HepG2 (cell line): ENCODE measurements around the gene PNN. TPM values are rescaled to one million over a fixed set of nuclear protein-coding genes. Genes with fewer than 3 reads are reported as not detected.

Experiments used
- ARHGAP35 ChIP-seq: sonication (generic); formaldehyde crosslinking; IDR thresholded peaks from 2 replicates; pipeline ENCODE4 v1.9.0; 2022; ENCODE audit warnings: mild to moderate bottlenecking, inconsistent platforms, moderate library complexity, missing genetic modification reagents, borderline replicate concordance
- BRD4 ChIP-seq: sonication (generic); formaldehyde crosslinking; IDR thresholded peaks from 2 replicates; pipeline ENCODE4 v1.4.0; 2020; ENCODE audit warnings: missing genetic modification reagents
- ELF4 ChIP-seq: sonication (generic); formaldehyde crosslinking; IDR thresholded peaks from 2 replicates; pipeline ENCODE4 v1.5.0; 2020; ENCODE audit warnings: missing genetic modification reagents, mild to moderate bottlenecking, moderate library complexity, borderline replicate concordance
- ERF ChIP-seq: IDR thresholded peaks from 2 replicates; pipeline ENCODE4 v1.6.1; 2018; ENCODE audit warnings: missing biosample characterization, missing genetic modification reagents
- HNRNPL ChIP-seq: fragments of 200-400 bp; formaldehyde crosslinking; IDR thresholded peaks from 2 replicates; pipeline ENCODE4 v1.6.1; 2017; ENCODE audit warnings: mild to moderate bottlenecking, low read depth, low read length
- MED13 ChIP-seq: sonication (generic); formaldehyde crosslinking; IDR thresholded peaks from 2 replicates; pipeline ENCODE4 v1.5.0; 2020; ENCODE audit warnings: missing genetic modification reagents
- NFAT5 ChIP-seq: sonication (generic); formaldehyde crosslinking; IDR thresholded peaks from 2 replicates; pipeline ENCODE4 v1.4.0; 2020; ENCODE audit warnings: missing genetic modification reagents
- SOX6 ChIP-seq, 2 experiments: fragments of 450-650 bp in 1 of 2; sonication (generic) in 1 of 2; formaldehyde crosslinking in 1 of 2; IDR thresholded peaks; 2 replicates each; pipeline versions ENCODE4 v1.4.0 to v1.6.1; 2017 to 2020; ENCODE audit warnings: antibody characterized with exemption in 1 of 2, mild to moderate bottlenecking in 1 of 2, missing genetic modification reagents in 1 of 2
- SRSF4 ChIP-seq: fragments of 200-400 bp; formaldehyde crosslinking; IDR thresholded peaks from one replicate; pipeline ENCODE4 v1.6.1; 2018; ENCODE audit warnings: mild to moderate bottlenecking, low read depth, low read length, moderate library complexity; ENCODE audit not compliant: poor library complexity, severe bottlenecking
- SSRP1 ChIP-seq: IDR thresholded peaks from 2 replicates; pipeline ENCODE4 v1.6.1; 2016; ENCODE audit warnings: control low read depth
- TFAP4 ChIP-seq: sonication (generic); IDR thresholded peaks from 2 replicates; pipeline ENCODE4 v1.6.1; 2016; ENCODE audit warnings: low read depth, borderline replicate concordance
- TGIF2 ChIP-seq: IDR thresholded peaks from 2 replicates; pipeline ENCODE4 v1.6.1; 2016; ENCODE audit warnings: control low read depth, missing compliant biosample characterization
- ZC3H13 ChIP-seq: sonication (generic); formaldehyde crosslinking; IDR thresholded peaks from 2 replicates; pipeline ENCODE4 v1.8.1; 2023; ENCODE audit warnings: mild to moderate bottlenecking, missing genetic modification reagents, moderate library complexity
- ZNF180 ChIP-seq: sonication (generic); formaldehyde crosslinking; IDR thresholded peaks from 2 replicates; pipeline ENCODE4 v1.4.0; 2020; ENCODE audit warnings: low read depth, missing genetic modification reagents, borderline replicate concordance
- ZNF230 ChIP-seq: sonication (generic); formaldehyde crosslinking; IDR thresholded peaks from 2 replicates; pipeline ENCODE4 v1.4.0; 2020; ENCODE audit warnings: mild to moderate bottlenecking, missing genetic modification reagents
- ZNF430 ChIP-seq: sonication (generic); formaldehyde crosslinking; IDR thresholded peaks from 2 replicates; pipeline ENCODE4 v1.9.0; 2021; ENCODE audit warnings: mild to moderate bottlenecking, missing genetic modification reagents
- ZNF574 ChIP-seq: sonication (generic); formaldehyde crosslinking; IDR thresholded peaks from 2 replicates; pipeline ENCODE4 v1.4.0; 2020; ENCODE audit warnings: missing genetic modification reagents
- ZNF607 ChIP-seq: sonication (generic); formaldehyde crosslinking; IDR thresholded peaks from 2 replicates; pipeline ENCODE4 v1.5.1; 2020; ENCODE audit warnings: missing genetic modification reagents, mild to moderate bottlenecking, borderline replicate concordance
- ZNF614 ChIP-seq: IDR thresholded peaks from 2 replicates; pipeline ENCODE4 v1.6.1; 2018; ENCODE audit warnings: missing biosample characterization, missing genetic modification reagents, inconsistent platforms, borderline replicate concordance
- ZNF780A ChIP-seq: sonication (generic); formaldehyde crosslinking; IDR thresholded peaks from 2 replicates; pipeline ENCODE4 v1.8.0; 2022; ENCODE audit warnings: mild to moderate bottlenecking, missing genetic modification reagents, moderate library complexity
- polyA plus RNA-seq, 8 experiments: library from polyadenylated mRNA; depleted of rRNA in 3 of 8; stranded (reverse) in 7 of 8; unstranded in 1 of 8; fragments of >200 nt; fragmentation: Illumina TruSeq in 4 of 8; extraction: Trizol in 4 of 8; gene quantifications; 2 replicates each; pipeline versions ENCODE4 v1.2.1 to v1.2.3, GENCODE V29; 2011 to 2016; ENCODE audit warnings: low read depth in 4 of 8, missing spikeins in 1 of 8, mixed read lengths in 1 of 8; ENCODE audit not compliant: insufficient read depth in 1 of 8
- total RNA-seq, 5 experiments: library from RNA; depleted of rRNA; stranded (reverse); fragments of >200 nt; fragmentation: Illumina TruSeq; extraction: Trizol; gene quantifications; 2 replicates each; pipeline ENCODE4 v1.2.3, GENCODE V29; 2016; ENCODE audit warnings: low read depth in 1 of 5

PNN gene
- total and polyA plus RNA-seq, 2 of the 13 experiments (the other 11 are each of a cell fraction or from before 2014, with no cell fraction given): 58.0 to 214 TPM

- TF ChIP-seq ZNF607 (CRISPR knock-in tag): peak; percentile 95
- TF ChIP-seq MED13 (CRISPR knock-in tag): peak; percentile 77; the same call in 1 of the 2 replicates
- TF ChIP-seq ZNF574: peak; percentile 98
- peak; percentile 90 for TF ChIP-seq TGIF2 (CRISPR knock-in tag)
- TF ChIP-seq ZNF614: peak; percentile 94
- TF ChIP-seq ZNF430: peak; percentile 97
- peak; percentile 83 for TF ChIP-seq SSRP1 (CRISPR knock-in tag)
- TF ChIP-seq ZNF230 (CRISPR knock-in tag): peak; percentile 87
- peak; percentile 67 for TF ChIP-seq TFAP4
- peak; percentile 91 for TF ChIP-seq ARHGAP35 (CRISPR knock-in tag)
- no peak for TF ChIP-seq ZC3H13 (CRISPR knock-in tag)
- peak; percentile 87; the same call in 1 of the 2 replicates for TF ChIP-seq BRD4 (CRISPR knock-in tag)
- peak; percentile 96 for TF ChIP-seq ERF (CRISPR knock-in tag)
- TF ChIP-seq ELF4 (CRISPR knock-in tag): peak; percentile 97; the same call in 1 of the 2 replicates
- no peak for TF ChIP-seq SRSF4
- TF ChIP-seq ZNF180 (CRISPR knock-in tag): no peak; the same call in 1 of the 2 replicates
- no peak for TF ChIP-seq SOX6 (IDR thresholded peaks at IDR 0.05)
- peak; percentile 88 for TF ChIP-seq SOX6 (CRISPR knock-in tag; IDR thresholded peaks at IDR 0.05)
- peak; percentile 64 for TF ChIP-seq HNRNPL
- TF ChIP-seq NFAT5 (CRISPR knock-in tag): peak; percentile 98
- no peak for TF ChIP-seq ZNF780A (CRISPR knock-in tag)
Observed at GRCh38 chr14:39174560-39175444, at the start of gene PNN (continued).
